Stimulated activated naive CD8-positive, alpha-beta T cell treated with anti-CD3 and anti-CD28 coated beads, Interleukin-15, Interleukin-2, amounts not matched to agents 100 U/mL and 50 U/mL, for 24 hours (primary cell): Measurements from ENCODE around the gene COL11A1.
"Not testable (repeated sequence)": the region's sequence is repeated elsewhere in the genome, so short reads cannot be mapped to it uniquely, and the experiment has no call there.

Experiments
- ATAC-seq: fragments of 150-1000 bp; cut with Tn5 transposase; one replicate; pipeline ENCODE4 v1.10.0; 2021
- DNase-seq: peaks from one replicate; pipeline ENCODE4 v3.0.0; 2021

COL11A1 gene

DNA sequence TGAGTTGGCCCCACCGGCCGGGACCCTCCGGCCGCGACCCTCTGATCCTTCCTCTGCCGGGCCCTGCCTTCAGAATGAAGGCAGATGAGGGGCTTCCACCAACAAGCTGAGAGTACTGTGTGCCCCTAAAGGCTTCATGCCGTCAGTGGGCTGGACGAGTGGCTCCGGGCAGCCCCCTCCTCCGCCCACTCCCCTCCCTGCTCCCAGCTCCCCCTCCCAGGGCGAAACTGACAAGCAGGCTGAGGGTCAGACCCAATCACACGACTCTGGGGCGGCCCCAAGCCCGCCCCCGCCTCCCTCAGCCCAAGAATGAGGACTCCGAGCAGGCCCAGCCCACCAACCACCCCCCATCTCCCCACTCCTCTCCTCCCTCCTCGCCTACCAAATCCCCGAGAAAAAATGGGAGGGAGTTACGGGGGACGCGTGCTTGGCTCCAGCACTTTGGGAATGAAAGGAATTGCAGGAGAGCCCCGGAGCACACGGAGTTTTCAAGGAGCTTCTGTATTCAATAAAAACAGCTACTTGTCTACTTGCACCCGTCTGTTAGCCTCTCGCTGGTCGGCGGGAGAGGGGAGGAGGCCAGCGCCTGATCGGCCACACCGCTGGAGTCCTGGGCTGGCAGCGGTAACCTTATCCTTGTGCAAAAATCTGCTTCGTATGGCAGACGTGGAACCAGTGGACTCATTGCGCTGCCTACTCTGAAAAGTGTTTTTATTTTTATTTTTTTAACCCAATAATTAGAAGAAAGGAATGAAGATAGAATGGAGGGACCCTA, at the start of gene COL11A1:
Gene COL11A1 (minus strand): TSS at position 147 of the 775 bp plus-strand sequence. CDS start 344 bp downstream, outside the sequence.
- ATAC-seq (no peak), DNase-seq (no peak)

DNA sequence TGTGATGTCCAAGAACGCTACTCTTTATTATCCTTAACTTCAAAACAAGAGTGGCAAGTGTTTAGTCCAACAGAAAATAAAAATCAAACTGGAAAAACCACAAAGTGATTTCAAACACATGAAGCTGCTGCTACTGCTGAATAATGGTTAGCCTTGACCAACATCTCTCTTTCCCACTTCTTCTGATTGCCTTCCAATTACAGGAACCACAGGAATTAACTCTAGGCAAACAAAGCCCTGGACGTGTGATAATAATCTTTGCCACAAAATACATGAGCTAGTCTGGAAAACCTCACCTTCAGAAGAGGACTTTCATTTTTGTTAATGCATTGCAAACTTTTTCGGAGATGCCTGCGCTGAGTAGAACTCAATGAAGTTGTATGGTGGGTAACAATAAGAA, 48.6 kb upstream of the COL11A1 start:
- no peak for ATAC-seq
- DNase-seq: no peak

DNA sequence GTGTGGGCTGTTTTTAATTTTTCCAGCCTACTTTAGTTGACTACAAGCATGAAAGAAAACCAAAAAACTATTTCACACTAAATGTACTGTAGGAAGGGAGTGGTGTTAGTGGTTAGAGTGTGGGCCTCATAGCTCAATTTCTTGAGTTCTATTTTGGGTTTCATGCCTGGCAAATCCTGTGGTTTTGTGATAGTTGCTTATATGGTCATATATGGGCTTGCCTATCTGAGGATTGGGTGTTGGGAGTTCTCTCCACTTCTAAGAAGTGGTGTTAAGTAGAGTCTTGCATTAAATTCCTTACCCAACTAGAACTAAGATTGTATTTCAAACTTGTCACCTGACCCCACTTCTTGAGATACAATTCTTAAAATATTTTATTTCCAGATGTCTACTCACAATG, 37.8 kb upstream of the COL11A1 start:
- no peak for ATAC-seq
- DNase-seq: no peak

DNA sequence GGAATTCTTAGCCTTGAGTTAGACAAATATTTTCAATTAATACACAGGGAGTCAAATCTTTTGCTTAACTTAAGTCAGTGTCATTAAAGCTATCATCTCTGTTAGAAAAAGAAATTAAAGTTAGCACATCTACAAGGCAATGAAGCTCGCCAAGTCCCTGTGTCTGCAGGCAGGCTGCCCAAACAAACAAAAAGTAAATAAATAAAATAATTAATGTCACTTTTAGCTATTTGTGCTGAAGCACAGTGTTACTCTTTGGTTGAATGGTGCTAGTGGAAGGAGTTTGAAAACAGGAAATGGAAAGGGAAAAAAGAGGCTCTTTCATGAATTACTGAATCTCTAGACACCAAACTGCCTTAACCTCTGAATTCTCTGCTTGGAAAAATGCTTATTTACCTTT, 37.1 kb upstream of the COL11A1 start:
- ATAC-seq (no peak), DNase-seq (no peak)

DNA sequence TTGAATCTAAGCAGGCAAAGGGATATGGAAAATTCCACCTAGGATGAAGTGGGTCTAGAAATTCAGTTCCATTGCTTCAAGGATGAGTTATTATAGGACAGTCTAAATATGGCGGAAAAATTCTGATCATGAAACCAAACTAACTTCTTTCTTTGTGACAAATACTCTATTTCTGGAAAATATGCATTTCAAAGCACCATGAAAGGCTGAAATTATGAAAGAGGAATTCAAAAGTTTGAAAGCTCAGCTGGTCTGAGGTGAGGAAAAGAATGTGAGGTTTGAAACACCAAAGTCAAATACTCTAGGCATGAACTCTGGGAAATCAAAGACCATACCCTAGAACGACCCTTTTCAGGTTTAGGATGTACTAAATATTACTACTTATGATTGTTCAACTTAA, 36.4 kb upstream of the COL11A1 start:
- ATAC-seq: no peak
- no peak for DNase-seq

DNA sequence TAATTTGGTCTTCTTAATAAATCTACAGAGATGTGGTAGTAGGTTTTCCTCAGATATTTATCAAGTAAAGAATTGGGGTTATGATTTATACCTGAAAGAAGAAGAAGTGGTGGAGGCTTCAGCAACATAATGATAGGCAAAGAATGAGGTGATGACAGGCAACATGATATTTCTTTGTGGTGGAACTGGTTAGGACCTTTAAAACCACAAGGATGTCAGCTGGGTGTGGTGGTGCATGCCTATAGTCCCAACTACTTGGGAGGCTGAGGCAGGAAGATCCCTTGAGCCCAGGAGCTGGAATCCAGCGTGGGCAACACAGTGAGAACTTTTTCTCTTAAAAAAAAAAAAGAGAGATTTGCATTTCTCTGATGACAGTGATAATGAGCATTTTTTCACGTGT, 34.1 kb upstream of the COL11A1 start:
- no peak for ATAC-seq
- DNase-seq: no peak

DNA sequence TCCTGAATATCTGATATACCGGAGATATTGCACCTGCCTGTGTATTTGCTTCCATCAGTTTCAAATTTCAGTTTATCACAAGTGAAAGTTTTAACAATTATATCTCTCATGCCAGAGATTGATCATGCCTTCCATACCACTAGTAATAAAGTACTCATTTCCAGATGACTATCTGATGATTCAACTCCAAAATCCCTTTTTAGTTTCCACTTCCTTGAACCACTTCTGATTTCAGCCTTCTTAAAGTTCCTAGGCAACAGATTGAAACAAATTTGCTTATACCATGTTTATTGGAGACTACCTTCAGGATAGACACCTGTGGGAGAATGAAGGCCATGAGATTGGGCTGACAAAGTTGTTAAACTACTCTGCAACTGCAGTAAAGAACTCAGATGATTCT, 21.5 kb upstream of the COL11A1 start:
- DNase-seq (no peak), ATAC-seq (no peak)

DNA sequence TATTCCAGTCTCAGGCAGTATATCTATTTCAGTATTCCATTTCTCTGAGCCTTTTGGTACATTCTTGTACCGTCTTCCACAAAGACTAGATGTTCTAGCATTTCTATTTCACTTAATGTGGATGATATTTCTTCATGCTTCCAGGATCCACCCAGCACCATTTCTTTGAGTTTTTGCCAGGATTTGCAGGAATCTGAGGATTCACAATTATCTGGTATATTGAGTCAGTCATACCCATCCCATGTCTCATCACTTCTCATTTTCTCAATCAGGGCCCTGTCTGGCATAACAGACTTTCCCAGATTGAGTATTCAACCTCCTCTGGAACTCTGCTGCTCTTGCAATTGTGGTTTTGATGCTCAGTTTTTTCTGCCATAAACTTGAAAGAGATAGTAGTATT, 20.9 kb upstream of the COL11A1 start:
- DNase-seq (no peak), ATAC-seq (no peak)

DNA sequence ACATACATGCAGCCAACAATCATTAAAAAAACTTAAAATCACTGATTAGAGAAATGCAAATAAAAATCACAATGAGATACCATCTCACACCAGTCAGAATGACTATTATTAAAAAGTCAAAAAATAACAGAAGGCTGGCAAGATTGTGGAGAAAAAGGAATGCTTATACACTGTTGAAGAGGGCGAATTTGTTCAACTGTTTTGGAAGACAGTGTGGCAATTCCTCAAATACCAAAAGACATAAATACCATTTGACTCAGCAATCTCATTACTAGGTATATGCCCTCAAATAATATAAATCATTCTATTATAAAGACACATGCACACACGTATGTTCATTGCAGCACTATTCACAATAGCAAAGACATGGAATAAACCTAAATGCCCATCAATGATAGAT, 19.9 kb upstream of the COL11A1 start:
- not testable (repeated sequence) for ATAC-seq, DNase-seq

DNA sequence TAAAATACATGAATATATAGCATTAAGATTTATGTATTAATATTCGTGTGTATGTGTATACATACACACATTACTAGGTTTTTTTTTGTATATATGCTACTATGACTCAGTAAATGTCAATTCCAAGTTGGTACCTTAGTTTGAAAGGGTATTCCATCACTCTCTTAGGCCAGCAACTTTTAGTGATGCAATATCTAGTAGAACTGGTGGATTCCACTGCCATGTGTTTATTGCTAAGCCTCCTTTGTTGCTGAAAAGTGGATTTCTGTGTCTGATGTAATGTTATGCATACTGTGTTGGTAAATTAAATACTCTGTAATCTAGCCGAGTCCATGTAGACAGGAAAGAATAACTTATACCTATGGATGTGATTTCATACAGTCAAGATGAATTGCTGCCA, 16.9 kb upstream of the COL11A1 start:
- DNase-seq (no peak), ATAC-seq (no peak)

DNA sequence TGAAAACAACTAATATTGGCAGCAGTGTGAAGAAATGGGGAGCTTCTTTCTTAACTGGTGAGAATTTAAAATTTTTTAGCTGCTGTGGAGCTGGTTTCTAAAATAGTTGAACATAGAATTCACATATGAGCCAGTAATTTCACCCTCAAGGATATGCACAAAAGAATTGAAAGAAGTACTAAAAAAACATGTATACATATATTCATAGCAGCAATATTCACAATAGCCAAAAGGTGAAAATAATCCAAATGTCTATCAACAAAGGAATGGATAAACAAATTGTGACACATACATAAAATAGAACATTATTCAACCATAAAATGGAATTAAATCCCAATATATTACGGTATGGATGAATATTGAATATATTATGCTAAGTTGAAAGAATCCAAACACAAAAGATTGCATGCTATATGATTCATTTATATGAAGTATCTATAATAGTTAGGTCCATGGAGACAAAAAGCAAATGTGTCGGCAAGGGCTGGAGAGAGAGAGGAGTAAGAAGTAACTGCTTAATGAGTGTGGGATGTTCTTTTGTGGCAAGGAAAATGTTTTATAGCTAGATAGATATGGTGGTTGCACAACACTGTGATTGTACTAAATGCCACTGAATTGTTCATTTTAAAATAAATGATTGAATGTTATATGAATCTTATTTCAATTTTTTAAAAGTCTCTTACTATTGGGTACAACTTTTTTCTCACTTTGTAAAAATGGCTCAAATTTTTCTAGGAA, 14.8 kb upstream of the COL11A1 start:
- ATAC-seq (no peak), DNase-seq (no peak)

DNA sequence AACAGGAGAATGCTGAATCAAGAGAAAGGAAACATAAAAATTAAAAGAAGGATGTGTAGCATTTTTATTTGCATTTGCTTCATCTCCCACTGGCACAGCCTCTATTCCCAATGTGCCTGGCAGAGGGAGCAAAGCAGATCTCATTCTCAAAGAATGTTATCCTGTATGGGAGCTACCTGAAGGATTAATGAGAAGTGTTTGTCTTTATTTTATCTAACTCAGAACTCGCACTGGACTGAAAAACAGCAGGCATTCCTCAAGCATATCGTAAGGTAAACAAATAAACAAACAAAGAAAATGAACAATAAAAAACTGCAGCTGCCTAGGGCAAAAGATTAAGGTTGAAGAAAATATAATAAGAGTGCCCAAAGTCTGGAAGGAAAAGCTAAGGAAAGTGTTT, 12.7 kb upstream of the COL11A1 start:
- DNase-seq (no peak), ATAC-seq (no peak)

DNA sequence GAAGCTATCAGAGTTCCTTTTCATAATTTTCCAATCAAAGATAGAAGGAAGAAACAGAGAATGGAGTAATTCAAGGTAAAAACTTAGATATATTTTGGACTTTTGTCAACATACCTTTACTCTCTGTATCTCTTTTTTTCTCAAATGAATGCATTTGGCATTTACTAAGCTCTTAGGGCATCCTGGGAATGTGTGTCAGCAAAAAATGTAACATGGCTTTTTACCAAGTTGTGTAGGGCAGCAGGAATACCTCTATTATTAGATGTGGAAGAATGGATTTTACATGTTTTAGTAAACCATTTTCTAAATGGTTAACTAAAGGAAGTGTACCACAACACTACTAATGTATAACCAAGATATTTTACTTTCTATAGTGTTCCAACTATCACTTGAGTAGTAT, 4.2 kb upstream of the COL11A1 start:
- DNase-seq: no peak
- ATAC-seq: no peak

DNA sequence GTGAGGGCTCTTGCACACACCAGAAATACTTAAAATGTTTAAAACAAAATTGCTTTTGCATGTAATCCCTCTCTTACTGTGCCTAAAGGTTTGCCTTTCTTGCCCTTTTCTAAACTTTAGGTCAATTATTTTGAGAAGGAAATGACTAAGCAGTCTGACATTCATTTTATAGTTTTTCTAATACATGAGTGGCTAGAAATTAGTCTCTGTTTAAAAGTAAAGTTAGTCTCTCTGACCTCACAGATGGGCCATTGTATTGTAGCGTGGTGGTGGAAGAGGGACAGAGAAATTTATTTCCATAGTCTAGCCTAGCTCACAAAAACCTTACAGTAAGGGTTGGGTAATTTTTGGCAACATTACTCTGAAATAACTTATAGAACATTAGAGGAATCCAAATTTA, 3.6 kb upstream of the COL11A1 start:
- DNase-seq: no peak
- no peak for ATAC-seq

DNA sequence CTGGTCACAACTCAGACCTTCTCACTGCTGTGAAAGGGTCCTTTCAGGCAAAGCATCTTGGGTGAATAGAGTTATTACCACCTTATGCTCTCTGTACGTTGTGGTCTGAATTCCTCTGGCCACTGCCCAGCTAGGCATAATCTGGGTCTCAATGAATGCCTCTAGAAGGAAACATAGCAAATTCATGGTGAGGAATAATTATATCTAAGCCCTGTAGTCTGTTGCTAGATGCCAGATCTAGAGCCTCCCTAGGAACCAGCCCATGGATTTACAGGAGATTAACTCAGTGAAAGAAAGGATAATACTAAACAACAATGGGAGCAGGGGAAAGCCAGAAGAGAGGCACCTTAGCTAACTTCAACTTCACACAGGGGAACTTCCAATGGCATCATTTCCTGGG, 2.4 kb upstream of the COL11A1 start:
- DNase-seq (no peak), ATAC-seq (no peak)

DNA sequence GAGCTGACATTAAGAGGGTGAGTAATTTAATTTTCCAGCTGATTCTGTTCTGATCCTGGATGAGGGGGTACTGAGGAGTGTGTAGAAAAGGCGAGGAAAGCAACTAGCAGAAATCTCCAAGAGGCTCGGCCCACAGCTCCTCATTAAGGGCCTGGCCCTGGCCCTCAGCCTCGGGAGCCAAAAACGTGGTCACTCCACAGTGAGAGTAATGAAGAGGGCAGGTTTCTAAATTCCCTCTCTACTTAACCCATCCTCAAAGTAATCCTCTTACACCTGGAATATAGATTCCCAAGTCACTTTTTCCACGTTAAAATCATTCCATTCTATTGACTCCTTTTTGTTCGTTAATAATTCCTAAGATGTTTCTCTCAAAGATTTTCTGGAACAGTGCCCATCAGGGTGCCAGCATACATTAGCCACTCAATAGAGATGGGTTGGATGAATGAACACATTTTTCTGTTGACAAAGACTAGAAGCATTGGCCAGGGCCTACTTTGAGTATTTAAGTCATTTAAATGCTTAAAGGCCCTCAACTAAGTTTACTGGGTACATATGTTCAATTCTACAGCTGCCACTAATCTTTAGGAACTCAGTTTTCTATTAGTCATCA, 1.1 kb upstream of the COL11A1 start:
- DNase-seq: no peak

DNA sequence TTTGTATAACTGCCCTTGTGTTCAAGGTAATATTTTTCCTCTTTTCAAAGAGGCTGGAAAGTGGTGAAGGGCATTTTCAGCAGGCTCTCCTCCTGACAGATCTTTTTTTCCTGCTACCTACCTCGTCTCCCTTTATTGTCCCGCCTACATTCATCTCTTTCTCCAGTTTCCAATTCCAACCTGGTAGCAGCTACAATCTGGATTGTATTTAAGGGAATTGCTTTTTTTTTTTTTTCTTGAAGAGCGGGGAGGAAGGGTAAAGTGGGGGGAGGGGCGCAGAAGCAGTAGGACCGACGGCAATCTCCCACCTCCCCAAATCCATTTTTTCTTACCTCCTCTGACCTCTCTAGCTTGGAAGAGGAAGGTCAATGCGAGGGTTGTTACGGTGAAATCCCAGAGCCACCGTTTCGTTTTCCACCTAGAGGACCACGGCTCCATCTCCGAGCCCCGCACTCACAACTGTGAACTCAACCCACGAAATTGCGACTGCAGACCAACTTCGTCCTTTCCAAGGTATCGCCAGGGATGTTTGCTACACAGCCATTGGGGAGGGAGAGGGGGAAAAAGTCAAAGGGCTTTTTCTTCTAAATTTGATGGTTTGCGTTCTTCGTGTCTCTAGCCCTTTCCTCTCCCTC, 464 bp downstream of the COL11A1 start:
- DNase-seq: no peak

More for the DNA sequence above, 1.1 kb upstream of the COL11A1 start:
- no peak for ATAC-seq

DNA sequence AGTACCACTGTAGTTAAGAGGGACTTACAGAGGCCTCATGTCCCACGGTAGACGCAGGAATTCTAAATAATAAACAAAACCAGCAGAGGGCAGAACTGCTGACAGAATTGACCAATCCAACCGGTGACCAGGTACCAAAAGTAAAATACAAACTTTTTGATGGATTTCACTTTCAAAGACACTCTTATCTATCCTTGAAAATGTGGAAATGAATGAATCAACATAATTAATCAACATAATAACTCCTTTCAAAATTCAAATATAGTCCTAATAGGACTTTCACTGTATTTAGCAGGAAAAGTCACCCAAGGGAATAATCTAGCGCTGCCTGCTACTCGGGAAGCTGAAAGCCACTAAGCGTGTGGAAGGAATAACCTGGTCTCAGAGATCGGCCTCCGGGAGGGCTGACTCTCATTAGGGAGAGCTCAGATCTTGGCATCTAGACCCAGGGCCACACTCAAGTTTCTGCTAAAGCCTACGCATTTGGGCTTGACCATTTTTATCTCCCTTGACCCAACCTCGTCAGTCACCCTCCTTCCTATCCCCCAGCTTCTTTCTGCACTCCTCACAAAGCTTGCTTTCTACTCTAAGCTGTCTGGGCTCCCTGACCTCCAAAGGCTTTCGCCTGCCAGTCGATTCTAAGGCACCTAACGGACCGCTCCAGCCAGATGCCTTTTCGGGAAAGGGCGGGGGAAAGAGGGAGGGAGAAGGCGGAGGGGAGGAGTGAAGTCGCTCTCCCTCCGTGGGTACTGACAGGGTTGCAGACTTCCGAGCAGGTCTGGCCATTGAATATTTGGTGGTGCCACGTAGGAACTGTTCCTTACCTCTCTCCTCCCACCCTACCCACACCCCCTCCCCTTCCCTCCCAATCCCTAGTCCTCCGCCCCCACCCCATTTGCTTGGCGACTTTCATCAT, 1.6 kb downstream of the COL11A1 start:
- DNase-seq: no peak

More for the DNA sequence above, 464 bp downstream of the COL11A1 start:
- no peak for ATAC-seq

DNA sequence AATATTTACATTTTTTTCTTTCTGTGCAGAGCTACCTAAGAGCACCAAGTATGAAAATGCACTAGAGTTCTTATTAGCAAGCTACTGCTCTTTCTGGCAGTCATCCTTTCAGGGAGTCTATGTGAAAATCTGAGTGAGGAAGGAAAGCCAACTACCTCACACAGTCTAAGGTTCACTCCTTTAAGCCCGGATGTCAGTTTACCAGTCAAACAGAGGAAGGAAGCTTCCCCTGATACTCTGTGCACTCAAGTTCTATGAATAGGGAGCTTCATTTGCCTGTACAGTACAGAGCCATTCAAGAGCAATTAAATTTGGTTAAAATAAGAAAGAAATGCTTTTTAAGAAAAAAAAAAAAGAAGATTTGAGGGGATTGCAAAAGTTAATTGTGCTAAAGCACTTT, 6.9 kb downstream of the COL11A1 start:
- no peak for DNase-seq
- no peak for ATAC-seq

More for the DNA sequence above, 1.6 kb downstream of the COL11A1 start:
- ATAC-seq: no peak

DNA sequence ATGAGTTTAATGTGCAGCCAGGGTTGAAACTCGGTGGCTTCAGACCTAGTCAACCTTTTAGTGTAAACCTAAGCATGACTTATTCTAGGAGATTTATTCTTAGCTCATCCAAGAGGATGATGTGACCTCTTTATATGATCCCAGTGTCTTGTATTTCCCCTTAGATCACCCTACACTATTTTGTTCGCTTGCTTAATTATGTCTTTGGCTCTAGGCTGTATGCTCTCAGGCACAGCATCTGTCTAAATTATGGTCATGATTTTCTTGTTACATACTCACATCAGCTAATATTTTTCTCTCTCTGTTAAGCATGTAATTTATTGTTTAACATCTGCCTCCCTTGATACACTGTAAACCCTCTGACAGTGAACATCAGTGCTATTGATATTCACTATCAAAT, 19.1 kb downstream of the COL11A1 start:
- ATAC-seq (no peak), DNase-seq (no peak)

DNA sequence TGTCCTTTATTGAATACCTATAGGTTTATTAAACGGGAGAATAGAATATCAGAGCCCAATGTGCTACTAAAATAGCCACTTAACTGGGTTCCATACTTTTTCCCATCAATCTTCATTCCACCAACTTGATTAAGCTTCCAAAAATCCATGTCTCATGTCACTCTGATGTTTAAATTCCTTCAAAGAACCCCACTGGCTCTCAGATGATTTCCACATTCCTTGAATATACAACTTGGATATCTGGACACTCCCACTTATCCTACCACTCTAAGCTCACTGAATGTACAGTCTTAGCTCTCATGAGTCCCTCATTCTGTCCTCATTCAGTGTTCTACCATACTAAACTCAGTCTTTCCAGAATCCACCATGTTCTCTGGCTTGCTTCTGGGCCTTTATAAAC, 21.1 kb downstream of the COL11A1 start:
- ATAC-seq (no peak), DNase-seq (no peak)

DNA sequence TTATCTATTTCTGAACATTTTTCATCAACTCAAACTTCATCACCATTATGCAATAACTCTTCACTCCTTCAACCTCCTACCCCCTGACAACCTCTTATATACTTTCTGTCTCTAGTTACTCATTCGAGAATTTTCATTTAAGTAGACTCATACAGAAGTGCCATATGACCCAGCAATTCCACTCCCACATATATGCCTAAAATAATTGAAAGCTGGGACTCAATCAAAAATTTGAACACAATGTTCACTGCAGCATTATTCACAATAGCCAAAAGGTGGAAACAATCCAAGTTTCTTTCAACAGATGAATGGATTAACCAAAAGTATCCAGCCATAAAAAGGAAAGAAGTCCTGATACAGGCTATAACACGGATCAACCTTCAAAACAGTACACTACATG, 24.1 kb downstream of the COL11A1 start:
- ATAC-seq (no peak), DNase-seq (no peak)
